IPS DF 19.7 (cell line): ENCODE data around the gene APOBR.
A peak's percentile ranks its signal among the peaks of the same experiment; 100 is the strongest.
"Not testable (repeated sequence)": the region's sequence is repeated elsewhere in the genome, so short reads cannot be mapped to it uniquely, and the experiment has no call there.

ENCODE experiments used
- DNase-seq: peaks from one replicate; pipeline ENCODE4 v3.0.0-alpha.2; 2013; ENCODE audit warnings: low read depth, low spot score

Gene APOBR, protein sequence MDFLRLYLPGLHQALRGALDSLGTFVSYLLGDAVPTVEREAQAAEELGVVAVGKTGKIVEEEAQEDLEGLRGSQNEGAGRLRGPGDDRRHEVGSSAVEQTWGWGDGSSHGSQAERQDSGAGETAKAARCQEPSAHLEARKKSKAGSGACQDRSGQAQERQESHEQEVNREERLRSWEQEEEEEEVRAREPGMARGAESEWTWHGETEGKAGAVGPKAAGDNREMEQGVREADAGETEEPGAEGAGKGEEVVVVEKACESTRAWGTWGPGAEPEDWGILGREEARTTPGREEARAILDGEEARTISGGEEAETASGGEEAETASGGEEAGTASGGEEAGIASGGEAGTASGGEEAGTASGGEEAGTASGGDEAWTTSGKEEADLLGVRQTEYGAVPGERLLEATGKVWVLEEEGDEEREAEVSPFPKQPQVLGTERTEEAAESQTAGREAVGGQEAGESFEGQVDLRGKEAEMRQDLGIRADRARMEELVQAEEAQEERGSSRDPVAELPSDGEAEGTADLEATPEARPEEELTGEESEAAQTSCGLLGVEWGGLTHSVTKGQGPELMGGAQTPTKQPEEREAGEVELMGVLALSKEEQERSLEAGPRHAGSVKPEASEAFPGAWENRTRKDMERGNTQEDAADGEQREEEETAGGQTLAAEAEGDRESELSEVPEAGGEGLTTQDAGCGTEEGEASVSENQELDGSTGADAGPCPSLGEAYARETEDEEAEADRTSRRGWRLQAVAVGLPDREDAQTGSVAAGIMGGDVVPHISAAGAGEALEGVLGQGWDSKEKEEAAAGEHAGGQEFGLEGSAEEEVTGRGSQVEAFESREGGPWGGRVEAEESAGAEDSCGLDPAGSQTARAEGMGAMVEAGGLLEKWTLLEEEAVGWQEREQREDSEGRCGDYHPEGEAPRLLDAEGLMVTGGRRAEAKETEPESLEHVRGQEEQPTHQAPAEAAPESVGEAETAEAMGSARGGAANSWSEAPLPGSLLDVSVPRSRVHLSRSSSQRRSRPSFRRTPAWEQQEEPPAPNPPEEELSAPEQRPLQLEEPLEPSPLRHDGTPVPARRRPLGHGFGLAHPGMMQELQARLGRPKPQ

DNA sequence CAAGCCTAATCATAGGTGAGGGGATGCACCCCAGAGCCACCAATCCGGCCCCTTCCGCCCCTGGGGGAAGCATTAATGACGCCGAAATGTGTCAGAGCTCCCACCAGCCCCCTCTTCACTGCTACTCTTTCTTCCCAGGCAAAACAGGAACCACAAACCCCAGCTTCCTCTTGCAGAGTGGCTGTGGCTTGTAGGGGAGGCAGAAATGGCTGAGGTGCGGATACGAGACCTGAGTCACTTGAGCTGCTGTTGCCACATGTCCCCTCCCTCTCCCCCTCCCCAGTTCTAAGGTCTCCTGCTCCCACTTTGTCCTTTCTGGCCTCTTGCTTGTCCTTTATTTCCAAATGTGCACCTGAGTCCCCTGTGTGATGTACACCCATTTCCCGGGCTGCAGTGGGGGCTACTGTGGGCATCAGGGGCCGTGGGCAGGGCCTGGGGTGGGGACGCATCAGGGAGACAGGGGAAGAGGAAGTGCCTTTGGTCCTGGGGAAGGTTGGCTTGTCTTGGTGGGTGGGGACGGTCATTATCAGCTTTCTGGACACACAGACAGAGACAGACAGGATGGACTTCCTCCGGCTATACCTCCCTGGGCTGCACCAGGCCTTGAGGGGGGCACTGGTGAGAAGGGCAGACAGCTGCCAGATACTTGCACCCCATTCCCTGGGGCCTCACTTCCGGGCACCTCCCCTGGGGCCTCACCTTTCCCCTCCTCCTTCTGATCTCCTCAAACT is at the start of gene APOBR:
Gene APOBR (plus strand): TSS at position 523 of the 731 bp plus-strand sequence. CDS start 39 bp downstream, at position 562.
- no peak for DNase-seq

DNA sequence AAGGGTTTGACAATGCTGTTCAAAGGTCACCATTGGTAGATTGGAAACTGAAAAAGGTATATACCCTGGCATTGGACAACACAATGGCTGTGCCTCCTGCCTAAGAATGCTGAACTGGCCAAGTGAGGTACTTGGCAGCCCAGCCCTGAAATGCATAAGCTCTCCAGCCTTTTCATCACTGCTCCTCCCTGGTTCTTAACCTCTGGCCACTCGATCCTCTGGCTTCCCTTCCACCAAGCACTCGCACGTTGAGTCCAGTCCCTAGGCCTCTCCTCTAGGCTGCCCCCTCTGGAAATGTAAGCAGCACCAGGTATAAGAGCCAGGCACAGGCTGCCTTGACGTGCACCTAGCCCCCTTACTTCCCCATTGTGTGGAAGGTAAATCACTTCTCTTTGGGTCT is 48.1 kb upstream of the APOBR start:
- DNase-seq, result not testable (repeated sequence)

DNA sequence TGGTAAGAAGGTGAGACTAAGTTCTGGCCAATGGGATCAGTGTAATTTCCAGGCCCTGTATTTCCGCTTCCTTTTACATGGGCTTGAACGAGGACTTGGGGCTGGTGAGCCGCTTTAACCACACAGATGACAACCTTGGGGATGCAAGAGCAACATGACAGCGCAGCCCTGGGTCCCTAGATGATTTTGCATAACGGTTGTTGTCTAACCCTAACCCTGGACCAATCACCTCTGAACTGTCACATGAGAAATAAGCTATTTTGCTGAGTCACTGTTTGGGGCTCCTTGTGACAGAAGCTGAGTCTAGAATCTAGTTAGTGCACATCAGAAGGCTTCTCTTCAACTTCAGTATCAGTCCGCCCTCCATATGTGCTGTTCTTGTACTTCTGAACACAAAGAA is 47.4 kb upstream of the APOBR start:
- not testable (repeated sequence) for DNase-seq

DNA sequence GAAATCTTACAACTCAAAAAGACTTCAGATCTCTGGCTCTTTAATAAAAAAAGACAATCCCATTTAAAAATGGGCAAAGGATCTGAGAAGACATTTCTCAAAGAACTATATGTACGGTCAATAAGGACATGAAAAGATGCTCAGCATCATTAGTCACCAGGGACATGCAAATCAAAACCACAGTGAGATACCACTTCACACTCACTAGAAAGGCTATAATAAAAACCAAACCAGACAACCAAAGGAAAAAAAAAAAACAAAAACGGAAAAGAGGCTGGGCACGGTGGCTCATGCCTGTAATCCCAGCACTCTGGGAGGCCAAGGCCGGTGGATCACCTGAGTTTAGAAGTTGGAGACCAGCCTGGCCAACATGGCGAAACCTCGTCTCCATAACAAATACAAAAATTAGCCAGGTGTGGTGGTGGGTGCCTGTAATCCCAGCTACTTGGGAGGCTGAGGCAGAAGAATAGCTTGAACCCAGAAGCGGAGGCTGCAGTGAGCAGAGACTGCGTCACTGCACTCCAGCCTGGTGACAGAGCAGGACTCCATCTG is 20.7 kb upstream of the APOBR start:
- DNase-seq, result no peak

DNA sequence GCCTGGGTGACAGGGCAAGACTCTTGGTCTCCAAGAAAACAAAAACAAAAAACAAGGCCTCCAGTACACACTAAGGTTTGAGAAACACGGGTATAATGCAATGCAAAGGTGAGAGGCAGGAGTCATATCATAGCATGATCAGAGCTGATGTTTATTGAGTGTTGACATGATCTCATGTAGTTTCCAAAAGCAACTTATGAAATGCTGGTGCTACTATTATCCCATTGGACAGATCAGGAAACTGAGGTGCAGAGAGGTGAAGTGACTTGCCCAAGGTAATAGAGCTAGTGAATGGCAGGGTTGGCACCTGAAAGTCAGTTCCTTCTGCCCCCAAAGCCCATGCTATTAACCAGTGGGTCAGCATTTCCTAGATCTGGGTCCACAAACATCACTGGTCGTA is 19.2 kb upstream of the APOBR start:
- DNase-seq, result no peak

DNA sequence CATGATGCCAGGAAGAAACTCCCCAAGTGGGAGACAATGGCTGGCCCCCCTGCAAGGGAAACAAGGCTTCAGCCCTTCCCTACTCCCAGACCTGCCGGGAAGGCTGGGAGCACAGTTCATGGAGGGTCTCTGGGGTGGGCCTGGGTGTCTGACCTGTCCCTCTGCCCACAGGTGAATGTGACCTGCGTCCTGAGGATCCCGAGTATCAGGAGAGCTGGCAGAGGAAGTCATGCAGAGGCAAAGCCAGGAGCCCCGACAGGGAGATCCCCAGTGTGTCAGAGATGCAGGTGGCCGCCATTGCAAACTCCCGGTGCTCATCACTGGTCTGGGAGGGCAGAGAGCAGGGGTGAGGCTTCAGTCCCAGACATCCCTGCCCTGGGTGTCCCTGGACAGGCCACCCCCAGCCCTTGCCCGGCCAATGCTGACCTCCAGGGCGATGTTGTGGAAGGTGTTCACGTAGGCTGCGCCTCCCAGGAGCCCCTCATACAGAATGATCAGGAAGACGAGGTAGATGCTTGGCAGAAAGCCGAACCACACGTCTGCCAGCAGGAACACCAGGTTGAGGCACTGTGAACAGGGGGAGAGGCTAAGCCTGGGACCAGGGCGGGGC is 17.0 kb upstream of the APOBR start:
- DNase-seq, result no peak

DNA sequence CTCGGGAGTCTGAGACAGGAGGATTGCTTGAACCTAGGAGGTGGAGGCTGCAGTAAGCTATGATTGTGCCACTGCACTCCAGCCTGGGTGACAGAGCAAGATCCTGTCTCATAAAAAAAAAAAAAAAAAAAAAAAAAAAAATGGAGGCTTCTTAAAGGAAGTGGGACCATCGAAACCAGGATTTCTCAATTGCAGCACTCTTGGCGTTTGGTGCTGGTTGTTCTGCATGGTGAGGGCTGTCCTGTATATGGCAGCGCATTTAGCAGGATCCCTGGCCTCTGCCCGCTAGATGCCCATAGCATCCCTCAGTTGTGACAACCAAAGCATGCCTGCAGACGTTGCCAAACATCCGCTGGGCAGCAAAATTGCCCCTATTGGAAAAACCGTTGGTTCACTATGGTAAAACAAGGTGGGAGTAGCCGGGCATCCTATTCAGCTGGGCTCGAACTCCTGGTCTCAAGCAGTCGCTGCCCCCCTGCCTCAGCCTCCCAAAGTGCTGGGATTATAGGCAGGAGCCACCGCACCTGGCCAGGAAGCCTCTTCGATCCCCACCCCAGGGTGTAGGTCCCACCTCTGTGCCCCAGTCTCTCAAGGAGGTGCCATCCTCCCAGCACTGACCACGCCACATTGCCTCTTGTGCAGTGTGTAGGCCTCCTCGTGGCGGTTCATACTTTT is 15.8 kb upstream of the APOBR start:
- DNase-seq, result no peak

DNA sequence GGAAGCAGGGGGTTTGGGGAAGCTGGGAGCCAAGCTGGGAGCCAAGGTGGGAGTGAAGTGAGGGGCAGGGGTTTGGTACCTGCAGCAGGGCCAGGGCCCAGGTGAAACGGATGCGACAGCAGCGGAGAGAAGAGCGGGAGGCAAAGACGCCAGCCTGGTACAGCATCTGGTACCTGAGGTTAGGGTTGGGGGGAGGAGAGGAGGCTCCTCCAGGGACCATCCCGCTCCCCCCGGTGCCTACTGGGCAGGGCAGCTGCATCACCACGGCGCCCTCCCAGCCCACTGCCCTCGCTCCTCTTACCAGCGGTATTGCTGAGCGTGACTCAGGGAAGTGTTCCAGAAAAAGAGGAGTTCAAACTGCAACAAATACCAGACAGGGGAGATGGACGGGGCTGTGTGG is 12.4 kb upstream of the APOBR start:
- no peak for DNase-seq

DNA sequence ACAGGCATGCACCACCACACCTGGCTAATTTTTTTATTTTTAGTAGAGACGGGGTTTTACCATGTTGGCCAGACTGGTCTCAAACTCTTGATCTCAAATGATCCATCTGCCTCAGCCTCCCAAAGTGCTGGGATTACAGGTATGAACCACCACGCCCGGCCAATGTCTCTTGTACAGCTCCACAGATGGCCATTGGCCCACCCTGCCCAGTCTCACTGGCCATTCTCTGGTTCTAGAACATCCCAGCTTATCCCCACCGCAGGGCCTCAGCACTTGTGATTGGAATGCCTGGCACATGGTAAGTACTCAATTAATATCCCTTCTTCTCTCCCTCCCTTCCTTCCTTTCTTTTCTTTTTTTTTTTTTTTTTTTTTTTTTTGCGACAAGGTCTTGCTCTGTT is 11.1 kb upstream of the APOBR start:
- DNase-seq, result not testable (repeated sequence)

DNA sequence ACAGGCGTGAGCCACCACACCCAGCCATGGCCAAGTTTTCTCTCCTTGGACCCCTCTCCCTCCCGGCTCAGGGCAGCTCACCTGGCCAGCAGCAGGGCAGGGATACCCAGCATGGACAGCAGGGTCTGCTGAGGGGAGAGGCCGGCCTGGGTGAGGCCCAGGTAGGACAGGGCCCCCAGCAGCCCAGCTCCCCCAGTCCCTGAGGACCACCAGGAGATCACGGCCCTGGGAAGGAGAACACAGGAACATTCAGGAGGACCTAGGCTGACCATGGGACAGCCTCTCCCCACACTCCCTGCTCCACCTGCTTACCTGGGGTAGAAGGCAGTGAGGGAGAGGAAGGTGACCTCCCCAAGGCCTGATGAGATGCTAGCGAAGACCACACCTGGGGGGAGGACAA is 8.2 kb upstream of the APOBR start:
- no peak for DNase-seq

DNA sequence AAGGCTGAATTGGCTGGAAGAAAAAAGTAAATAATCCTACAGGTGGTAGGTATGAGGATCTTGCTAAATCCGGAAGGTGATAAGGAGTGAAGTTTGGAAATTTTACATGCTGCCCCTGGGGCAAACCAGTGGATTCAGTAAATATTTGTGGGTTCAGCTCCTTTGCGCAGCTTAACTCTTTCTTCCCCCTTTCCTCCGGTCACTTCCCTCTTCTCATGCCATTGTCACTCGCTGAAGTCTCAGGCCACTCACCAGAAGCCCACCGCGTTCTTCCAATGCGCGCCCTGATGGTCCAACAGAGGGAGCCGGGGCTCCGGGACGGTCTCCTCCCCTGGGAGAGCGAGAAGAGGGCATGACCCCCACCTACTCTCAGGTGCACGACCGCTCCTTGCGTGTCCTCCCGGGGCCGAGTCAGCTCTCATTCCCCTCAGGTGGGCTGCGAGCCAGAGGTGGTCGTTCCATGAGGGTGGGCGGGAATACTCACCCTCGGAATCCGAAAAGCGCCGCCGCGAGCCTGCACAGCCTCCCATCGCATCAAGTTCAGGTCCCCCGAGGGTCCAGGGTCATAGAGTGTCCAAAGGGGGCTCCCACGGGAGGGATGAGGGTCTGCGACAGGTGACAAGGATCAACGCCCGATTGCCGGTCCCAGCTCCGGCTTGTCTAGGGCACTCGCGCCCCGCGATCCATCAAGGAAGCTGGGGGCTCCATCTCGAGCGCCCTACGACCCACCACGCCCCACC is 3.0 kb upstream of the APOBR start:
- DNase-seq, result no peak

DNA sequence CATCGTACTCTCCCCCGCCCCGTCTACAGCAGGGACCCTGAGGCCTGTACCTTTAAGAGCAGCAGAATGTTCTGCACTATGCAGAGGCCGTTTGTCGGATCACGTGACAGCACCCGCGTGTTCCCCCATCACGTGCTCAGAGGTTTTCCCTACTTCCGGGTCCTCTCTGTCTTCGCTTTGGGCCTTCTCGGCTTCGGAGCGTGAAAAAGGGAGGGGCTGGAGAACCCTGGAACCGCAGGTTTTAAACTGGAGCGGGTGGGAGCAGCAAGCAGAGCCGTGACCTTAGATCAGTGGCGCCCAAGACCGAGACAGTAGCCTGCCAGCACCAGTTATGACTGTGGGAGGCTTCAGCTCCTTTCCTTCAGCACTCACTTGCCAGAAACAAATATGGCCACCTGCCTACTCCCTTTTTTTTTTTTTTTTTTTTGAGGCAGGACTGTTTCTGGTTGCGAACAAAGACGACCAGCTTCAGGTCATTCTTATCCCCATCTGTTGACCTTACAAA is 2.4 kb upstream of the APOBR start, which contains the start of gene CLN3:
Gene CLN3 (minus strand): TSS at position 105 of the 505 bp plus-strand sequence. CDS start 315 bp downstream, outside the sequence.
- peak; percentile 89 for DNase-seq

DNA sequence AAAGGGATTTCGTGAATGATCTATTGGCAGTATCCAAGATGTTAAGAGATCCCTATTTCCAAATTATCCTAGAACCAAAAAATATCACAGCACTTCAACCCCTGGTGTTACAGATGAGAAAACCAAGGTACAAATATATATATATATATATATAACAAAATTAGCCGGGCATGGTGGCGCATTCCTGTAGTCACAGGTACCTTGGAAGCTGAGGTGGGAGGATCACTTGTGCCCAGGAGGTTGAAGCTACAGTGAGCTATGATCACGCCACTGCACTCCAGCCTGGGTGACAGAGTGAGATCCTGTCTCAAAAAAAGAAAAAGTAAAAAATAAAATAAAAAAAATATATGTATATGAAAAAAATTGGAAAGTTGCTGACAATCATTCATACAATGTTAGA is 1.9 kb upstream of the APOBR start:
- no peak for DNase-seq

DNA sequence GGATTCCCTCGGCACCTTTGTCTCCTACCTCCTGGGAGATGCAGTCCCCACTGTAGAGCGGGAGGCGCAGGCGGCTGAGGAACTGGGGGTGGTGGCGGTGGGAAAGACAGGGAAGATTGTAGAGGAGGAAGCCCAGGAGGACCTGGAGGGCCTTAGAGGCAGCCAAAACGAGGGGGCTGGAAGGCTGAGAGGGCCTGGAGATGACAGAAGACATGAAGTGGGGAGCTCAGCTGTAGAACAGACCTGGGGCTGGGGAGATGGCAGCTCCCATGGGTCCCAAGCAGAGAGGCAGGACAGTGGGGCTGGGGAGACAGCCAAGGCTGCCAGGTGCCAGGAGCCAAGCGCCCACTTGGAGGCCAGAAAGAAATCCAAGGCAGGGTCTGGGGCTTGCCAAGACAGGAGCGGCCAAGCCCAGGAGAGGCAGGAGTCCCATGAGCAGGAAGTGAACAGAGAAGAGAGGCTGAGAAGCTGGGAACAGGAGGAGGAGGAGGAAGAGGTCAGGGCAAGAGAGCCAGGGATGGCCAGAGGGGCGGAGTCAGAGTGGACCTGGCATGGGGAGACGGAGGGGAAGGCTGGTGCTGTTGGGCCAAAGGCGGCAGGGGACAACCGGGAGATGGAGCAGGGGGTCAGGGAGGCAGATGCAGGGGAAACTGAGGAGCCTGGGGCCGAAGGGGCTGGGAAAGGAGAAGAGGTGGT is 803 bp downstream of the APOBR start:
- no peak for DNase-seq

DNA sequence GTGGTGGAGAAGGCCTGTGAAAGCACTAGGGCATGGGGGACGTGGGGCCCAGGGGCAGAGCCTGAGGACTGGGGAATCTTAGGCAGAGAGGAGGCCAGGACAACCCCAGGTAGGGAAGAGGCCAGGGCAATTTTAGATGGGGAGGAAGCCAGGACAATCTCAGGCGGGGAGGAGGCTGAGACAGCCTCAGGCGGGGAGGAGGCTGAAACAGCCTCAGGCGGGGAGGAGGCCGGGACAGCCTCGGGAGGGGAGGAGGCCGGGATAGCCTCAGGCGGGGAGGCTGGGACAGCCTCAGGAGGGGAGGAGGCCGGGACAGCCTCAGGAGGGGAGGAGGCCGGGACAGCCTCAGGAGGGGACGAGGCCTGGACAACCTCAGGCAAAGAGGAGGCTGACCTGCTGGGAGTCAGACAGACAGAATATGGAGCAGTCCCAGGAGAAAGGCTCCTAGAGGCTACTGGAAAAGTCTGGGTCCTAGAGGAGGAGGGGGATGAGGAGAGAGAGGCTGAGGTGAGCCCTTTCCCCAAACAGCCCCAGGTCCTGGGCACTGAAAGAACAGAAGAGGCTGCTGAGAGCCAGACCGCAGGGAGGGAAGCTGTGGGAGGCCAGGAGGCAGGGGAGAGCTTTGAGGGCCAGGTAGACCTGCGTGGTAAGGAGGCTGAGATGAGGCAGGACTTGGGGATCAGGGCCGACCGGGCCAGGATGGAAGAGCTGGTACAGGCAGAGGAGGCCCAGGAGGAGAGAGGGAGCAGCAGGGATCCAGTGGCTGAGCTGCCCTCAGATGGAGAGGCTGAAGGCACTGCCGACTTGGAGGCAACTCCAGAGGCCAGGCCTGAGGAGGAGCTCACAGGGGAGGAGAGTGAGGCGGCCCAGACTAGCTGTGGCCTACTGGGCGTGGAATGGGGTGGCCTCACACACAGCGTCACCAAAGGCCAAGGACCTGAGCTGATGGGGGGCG is 1.6 kb downstream of the APOBR start:
- DNase-seq, result no peak

DNA sequence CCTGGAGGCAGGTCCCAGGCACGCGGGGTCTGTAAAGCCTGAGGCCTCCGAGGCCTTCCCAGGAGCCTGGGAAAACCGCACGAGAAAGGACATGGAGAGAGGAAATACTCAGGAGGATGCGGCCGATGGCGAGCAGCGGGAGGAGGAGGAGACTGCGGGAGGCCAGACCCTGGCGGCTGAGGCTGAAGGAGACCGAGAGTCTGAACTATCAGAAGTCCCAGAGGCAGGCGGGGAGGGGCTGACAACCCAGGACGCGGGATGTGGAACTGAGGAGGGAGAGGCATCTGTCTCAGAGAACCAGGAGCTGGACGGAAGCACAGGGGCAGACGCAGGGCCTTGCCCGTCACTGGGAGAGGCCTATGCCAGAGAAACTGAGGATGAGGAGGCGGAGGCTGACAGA is 2.4 kb downstream of the APOBR start:
- DNase-seq, result no peak

DNA sequence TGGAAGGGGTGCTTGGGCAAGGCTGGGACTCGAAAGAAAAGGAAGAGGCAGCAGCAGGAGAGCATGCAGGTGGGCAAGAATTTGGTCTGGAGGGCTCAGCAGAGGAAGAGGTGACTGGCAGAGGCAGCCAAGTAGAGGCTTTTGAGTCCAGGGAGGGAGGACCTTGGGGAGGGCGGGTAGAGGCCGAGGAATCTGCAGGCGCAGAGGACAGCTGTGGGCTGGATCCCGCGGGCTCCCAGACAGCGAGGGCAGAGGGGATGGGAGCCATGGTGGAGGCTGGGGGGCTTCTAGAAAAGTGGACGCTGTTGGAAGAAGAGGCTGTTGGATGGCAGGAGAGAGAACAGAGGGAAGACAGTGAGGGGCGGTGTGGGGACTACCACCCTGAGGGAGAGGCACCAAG is 2.9 kb downstream of the APOBR start:
- no peak for DNase-seq
